Measurements from ENCODE around the gene FBXO21.

- TF ChIP-seq ZNF674 (CRISPR knock-in tag; IDR thresholded peaks at IDR 0.05; ENCODE audit: low read depth) (no peak), REST (IDR thresholded peaks at IDR 0.05; ENCODE audit: borderline replicate concordance in 1 of 2, low read depth in 1 of 2, low read length in 2 of 2) (no peak), PHF8 (CRISPR knock-in tag; IDR thresholded peaks at IDR 0.05) (no peak), ZSCAN22 (CRISPR knock-in tag; IDR thresholded peaks at IDR 0.05) (no peak), ZXDC (CRISPR knock-in tag; IDR thresholded peaks at IDR 0.05) (no peak), YY1 (IDR thresholded peaks at IDR 0.05; ENCODE audit: insufficient read depth, insufficient replicate concordance, low read depth, low read length) (no peak), ZNF768 (CRISPR knock-in tag; IDR thresholded peaks at IDR 0.05) (no peak), MEIS2 (CRISPR knock-in tag; IDR thresholded peaks at IDR 0.05) (no peak), CTCF (CRISPR knock-in tag; IDR thresholded peaks at IDR 0.05) (no peak), FOXP4 (CRISPR knock-in tag; IDR thresholded peaks at IDR 0.05) (no peak), ZNF121 (CRISPR knock-in tag; IDR thresholded peaks at IDR 0.05) (no peak), ZNF660 (CRISPR knock-in tag; IDR thresholded peaks at IDR 0.05; ENCODE audit: borderline replicate concordance, low read depth) (no peak), POLR2A (IDR thresholded peaks at IDR 0.05; ENCODE audit: insufficient read depth in 1 of 2, low read depth in 2 of 2, low read length in 2 of 2) (no peak)
Measured at GRCh38 chr12:117145597-117146154, 44.6 kb downstream of the FBXO21 start.

All from HepG2 (cell line).